K562 (cell line): ENCODE results near the gene MAP2. TPM values are rescaled to one million over a fixed set of nuclear protein-coding genes. Genes with fewer than 3 reads are reported as not detected.

Source experiments
- ATAC-seq: fragments of 200-7000 bp; cut with Tn5 transposase; 3 replicates; pipeline ENCODE4 v1.9.1; 2020; ENCODE audit warnings: moderate library complexity
- BruUV-seq: library from RNA; stranded (reverse); fragments of 400-500 nt; replicated peaks from 2 replicates; lab custom pipeline; 2021; lab: Mats Ljungman, UMichigan
- CTCF ChIA-PET: fragments of 300-600 bp; formaldehyde crosslinking; extraction: SDS; loops from one replicate; lab custom pipeline; 2021; ENCODE audit warnings: low intra/inter-chr PET ratio; lab: Yijun Ruan, JAX
- POLR2A ChIA-PET: fragments of 300-600, 350-650 bp; sonication (Branson Sonifier 250); formaldehyde crosslinking; extraction: SDS; loops from one replicate; lab custom pipeline; 2021; ENCODE audit warnings: antibody characterized with exemption, inconsistent platforms; lab: Yijun Ruan, JAX
- DNase-seq, 4 experiments: peaks; one replicate each; pipeline versions ENCODE4 v3.0.0 to v3.0.0-alpha.2; 2011 to 2018; ENCODE audit warnings: low spot score in 3 of 4, mixed read lengths in 3 of 4; ENCODE audit errors: extremely low read depth in 1 of 4
- FAIRE-seq: peaks from 2 replicates; lab custom pipeline; 2011; peaks lifted over from hg19 to GRCh38; lab: Jason Lieb, UNC
- H2AFZ ChIP-seq: 2 replicates; pipeline ENCODE4 v1.6.0; 2011; ENCODE audit warnings: low read depth, low read length, control low read depth, inconsistent platforms
- H3K27ac ChIP-seq: fragments of 200-600 bp; 3 replicates; pipeline ENCODE4 v1.8.0; 2011; ENCODE audit warnings: low read depth, mild to moderate bottlenecking, control low read depth, inconsistent platforms, low read length, moderate library complexity, mixed read lengths; ENCODE audit errors: extremely low read depth
- H3K27me3 ChIP-seq, 2 experiments: fragments of 300-600 bp in 1 of 2; 2 replicates in 1 of 2; 3 replicates in 1 of 2; pipeline versions ENCODE4 v1.6.0 to v1.8.0; 2011; ENCODE audit warnings: inconsistent platforms in 2 of 2, low read length in 2 of 2, mild to moderate bottlenecking in 1 of 2, mixed read lengths in 1 of 2, moderate library complexity in 1 of 2; ENCODE audit not compliant: control insufficient read depth in 2 of 2, insufficient read depth in 2 of 2
- H3K36me3 ChIP-seq: fragments of 300-600 bp; 3 replicates; pipeline ENCODE4 v1.8.0; 2011; ENCODE audit warnings: mild to moderate bottlenecking, low read length, inconsistent platforms; ENCODE audit not compliant: control insufficient read depth, insufficient read depth
- H3K4me1 ChIP-seq, 2 experiments: fragments of 200-600 bp in 1 of 2; replicated peaks in 1 of 2; 2 replicates in 1 of 2; 3 replicates in 1 of 2; pipeline versions ENCODE4 v1.5.1 to v1.8.0; 2011; ENCODE audit warnings: inconsistent platforms in 2 of 2, low read length in 2 of 2, mild to moderate bottlenecking in 1 of 2, mixed read lengths in 1 of 2, moderate library complexity in 1 of 2; ENCODE audit not compliant: control insufficient read depth in 2 of 2, insufficient read depth in 2 of 2
- H3K4me2 ChIP-seq: 2 replicates; pipeline ENCODE4 v1.6.1; 2011; ENCODE audit warnings: low read length, control low read depth, inconsistent platforms, mixed read lengths; ENCODE audit not compliant: insufficient read depth
- H3K4me3 ChIP-seq: fragments of 200-600 bp; sonication (generic), shearing (Covaris generic); 2 replicates; pipeline ENCODE4 v1.5.1; 2016; ENCODE audit warnings: control low read depth, inconsistent platforms
- H3K79me2 ChIP-seq: fragments of 200-600 bp; 3 replicates; pipeline ENCODE4 v1.8.0; 2011; ENCODE audit warnings: low read length, inconsistent platforms; ENCODE audit not compliant: control insufficient read depth, insufficient read depth
- H3K9ac ChIP-seq, 2 experiments: 2 replicates each; pipeline versions ENCODE4 v1.6.0 to v1.6.1; 2011; ENCODE audit warnings: low read depth in 2 of 2, low read length in 2 of 2, control low read depth in 1 of 2, inconsistent platforms in 1 of 2, mild to moderate bottlenecking in 1 of 2, mixed read lengths in 1 of 2; ENCODE audit not compliant: insufficient read depth in 1 of 2
- H3K9me1 ChIP-seq: one replicate; pipeline ENCODE4 v1.6.0; 2011; ENCODE audit warnings: inconsistent platforms, mild to moderate bottlenecking, low read length, moderate library complexity; ENCODE audit not compliant: control insufficient read depth, insufficient read depth
- H3K9me3 ChIP-seq: replicated peaks from 2 replicates; pipeline ENCODE4 v1.5.1; 2011; ENCODE audit warnings: low read depth, low read length, inconsistent platforms; ENCODE audit not compliant: control insufficient read depth, insufficient read depth
- H4K20me1 ChIP-seq: replicated peaks from 2 replicates; pipeline ENCODE4 v1.6.1; 2011; ENCODE audit warnings: low read length, inconsistent platforms, mixed read lengths; ENCODE audit not compliant: control insufficient read depth, insufficient read depth
- E2F5 ChIP-seq: sonication (generic); formaldehyde crosslinking; IDR thresholded peaks from 2 replicates; pipeline ENCODE4 v1.8.0; 2022; ENCODE audit warnings: mild to moderate bottlenecking, missing genetic modification reagents
- EZH2 ChIP-seq: IDR thresholded peaks from 2 replicates; pipeline ENCODE4 v1.6.1; 2012; ENCODE audit warnings: low read depth, mild to moderate bottlenecking, inconsistent platforms, low read length, borderline replicate concordance
- HINFP ChIP-seq: fragments of 450-650 bp; conservative IDR thresholded peaks from 2 replicates; pipeline ENCODE4 v1.6.1; 2016; ENCODE audit warnings: missing genetic modification characterization, low read depth, mild to moderate bottlenecking, control low read depth, missing compliant biosample characterization
- NCOA1 ChIP-seq: fragments of 450-650 bp; IDR thresholded peaks from 2 replicates; pipeline ENCODE4 v1.6.1; 2016; ENCODE audit warnings: low read depth
- NUFIP1 ChIP-seq: fragments of 450-650 bp; IDR thresholded peaks from 2 replicates; pipeline ENCODE4 v1.6.1; 2018; ENCODE audit not compliant: partially characterized antibody
- RREB1 ChIP-seq: fragments of 250-450 bp; sonication (Bioruptor Pico); IDR thresholded peaks from 2 replicates; pipeline ENCODE4 v1.4.0; 2020
- SRF ChIP-seq, 2 experiments: fragments of 250-450, 450-650 bp in 1 of 2; sonication (Bioruptor Pico) in 1 of 2; sonication (generic) in 1 of 2; formaldehyde crosslinking; IDR thresholded peaks; 2 replicates each; pipeline versions ENCODE4 v1.5.0 to v1.5.1; 2020 to 2022; ENCODE audit warnings: mild to moderate bottlenecking in 1 of 2, missing genetic modification reagents in 1 of 2
- ZSCAN29 ChIP-seq: fragments of 450-650 bp; IDR thresholded peaks from 2 replicates; pipeline ENCODE4 v1.6.1; 2017
- WGBS: fragments of 100-300 bp; shearing (Covaris generic); methylation state at CpG from one replicate; pipeline ENCODE4 v1.1.6; 2016; ENCODE audit warnings: low coverage, mixed read lengths; ENCODE audit not compliant: insufficient coverage; ENCODE audit errors: missing lambda C conversion rate; 5-methylcytosine and 5-hydroxymethylcytosine counted together
- in situ Hi-C: fragments of 300-500 bp; cut with MboI; formaldehyde crosslinking; loops from 4 replicates; pipeline ENCODE4 v1.15.0; 2018; ENCODE audit warnings: inconsistent platforms, mixed read lengths
- intact Hi-C: fragments of 100-400 bp; cut with micrococcal nuclease; formaldehyde crosslinking; loops from 2 replicates; pipeline ENCODE4 v1.14.2; 2022
- polyA plus RNA-seq, 8 experiments: library from polyadenylated mRNA; depleted of rRNA in 4 of 8; stranded (reverse) in 5 of 8; unstranded in 3 of 8; fragments of >200 nt; fragmentation: Nextera tagmentation in 2 of 8; fragmentation: Illumina TruSeq in 1 of 8; extraction: Ambion mirVana in 2 of 8; extraction: Trizol in 1 of 8; gene quantifications; 2 replicates each; pipeline versions ENCODE4 v1.2.1 to v1.2.3, GENCODE V29; 2011 to 2014; ENCODE audit warnings: inconsistent platforms in 1 of 8, missing spikeins in 1 of 8
- total RNA-seq, 7 experiments: library from RNA; depleted of rRNA in 6 of 7; stranded (reverse); fragments of >200 nt in 6 of 7; fragmentation: Illumina TruSeq in 2 of 7; extraction: Trizol in 2 of 7; gene quantifications; 2 replicates each; pipeline versions ENCODE4 v1.2.1 to v1.2.3, GENCODE V29; 2011 to 2021; ENCODE audit warnings: low replicate concordance in 1 of 7

The MAP2 gene
- total and polyA plus RNA-seq, 9 of the 15 experiments (the other 6 are each of a cell fraction or from before 2014, with no cell fraction given): 0.13 TPM; not detected in 8

GRCh38 chr2:209517436-209517835 is 93.6 kb downstream of the MAP2 start:
- ATAC-seq (no peak), DNase-seq (no peak), FAIRE-seq (no peak)
- intact Hi-C loops: no loop called here
- Histone ChIP-seq H3K9me1 (no peaks in the 10 kb centered on the region), H3K79me2 (no peaks in the 10 kb centered on the region), H3K4me2 (no peak overlapping the region), H3K27ac (no peak overlapping the region), H2AFZ (no peak overlapping the region), H4K20me1 (no peaks in the 10 kb centered on the region), H3K9me3 (no peaks in the 10 kb centered on the region), H3K27me3 (no peaks in the 10 kb centered on the region), H3K36me3 (no peaks in the 10 kb centered on the region), H3K4me3 (no peak overlapping the region), H3K4me1 (no peaks in the 10 kb centered on the region), H3K9ac (no peak overlapping the region)
- ChIA-PET POLR2A (no interaction called here), CTCF (no interaction called here)
- TF ChIP-seq E2F5 (CRISPR knock-in tag): no peak
- no peak for TF ChIP-seq NCOA1
- in situ Hi-C loops: no loop called here
- WGBS: 2% methylated on average over 5 of the region's 5 CpGs
- no TSS peak for BruUV-seq

- Histone ChIP-seq H3K36me3 (no peaks in the 10 kb centered on the region), H3K4me3 (no peak overlapping the region), H4K20me1 (no peaks in the 10 kb centered on the region), H3K9ac (no peak overlapping the region), H3K27ac (no peak overlapping the region), H3K9me3 (no peaks in the 10 kb centered on the region), H3K4me2 (no peak overlapping the region), H3K79me2 (no peaks in the 10 kb centered on the region), H2AFZ (no peak overlapping the region), H3K4me1 (no peaks in the 10 kb centered on the region), H3K9me1 (no peaks in the 10 kb centered on the region), H3K27me3 (no peaks in the 10 kb centered on the region)
- intact Hi-C loops: no loop called here
- ATAC-seq (no peak), FAIRE-seq (no peak), DNase-seq (no peak)
- CTCF ChIA-PET: no interaction called here
- in situ Hi-C loops: no loop called here
- POLR2A ChIA-PET: no interaction called here
- no TSS peak for BruUV-seq
- TF ChIP-seq NUFIP1 (no peak), EZH2 (no peak), ZSCAN29 (no peak), SRF (CRISPR knock-in tag; IDR thresholded peaks at IDR 0.05) (no peak), HINFP (tag) (no peak), RREB1 (CRISPR knock-in tag) (no peak)
Observed at GRCh38 chr2:209519271-209519670, 95.4 kb downstream of the MAP2 start.
